CD4-positive, CD25-positive, alpha-beta regulatory T cell (primary cell): ENCODE measurements around the gene CASP8AP2. TPM values are rescaled to one million over a fixed set of nuclear protein-coding genes. Genes with fewer than 3 reads are reported as not detected.
"Not testable (repeated sequence)": the region's sequence is repeated elsewhere in the genome, so short reads cannot be mapped to it uniquely, and the experiment has no call there.

Experiments used
- ATAC-seq, 2 donors: fragments of 150-1000 bp; cut with Tn5 transposase; one replicate each; pipeline ENCODE4 v1.10.0; 2021; ENCODE audit warnings: low read depth in 2 of 2, moderate number of reproducible peaks in 2 of 2, moderate library complexity in 1 of 2
- DNase-seq, 3 donors: peaks; one replicate each; pipeline versions ENCODE4 v3.0.0 to v3.0.0-alpha.2; 2012 to 2022; ENCODE audit warnings: mixed read lengths in 1 of 3
- H3K27ac ChIP-seq: one replicate; pipeline ENCODE4 v1.7.0; 2013; ENCODE audit warnings: mild to moderate bottlenecking, low read length; ENCODE audit not compliant: insufficient read depth, poor library complexity, severe bottlenecking
- H3K27me3 ChIP-seq: one replicate; pipeline ENCODE4 v1.7.0; 2013; ENCODE audit warnings: low read length; ENCODE audit not compliant: control insufficient read depth, insufficient read depth
- H3K36me3 ChIP-seq: one replicate; pipeline ENCODE4 v1.7.0; 2013; ENCODE audit warnings: mild to moderate bottlenecking, low read length, moderate library complexity; ENCODE audit not compliant: control insufficient read depth, insufficient read depth
- H3K4me1 ChIP-seq: 2 replicates; pipeline ENCODE4 v1.7.0; 2013; ENCODE audit warnings: mild to moderate bottlenecking, low read length; ENCODE audit not compliant: insufficient read depth, control insufficient read depth, poor library complexity, severe bottlenecking
- H3K4me3 ChIP-seq: one replicate; pipeline ENCODE4 v1.7.0; 2013; ENCODE audit warnings: low read depth, mild to moderate bottlenecking, low read length, moderate library complexity
- H3K9me3 ChIP-seq, 2 experiments: 1 replicate in 1 of 2; 2 replicates in 1 of 2; pipeline ENCODE4 v1.7.0; 2013; ENCODE audit warnings: low read length in 2 of 2, mild to moderate bottlenecking in 1 of 2, moderate library complexity in 1 of 2; ENCODE audit not compliant: control insufficient read depth in 2 of 2
- H3K27ac Mint-ChIP-seq, 3 donors: one replicate each; pipeline ENCODE4 v1.8.0; 2020 to 2022; ENCODE audit warnings: mild to moderate bottlenecking in 3 of 3, mixed read lengths in 3 of 3, moderate library complexity in 2 of 3
- H3K27me3 Mint-ChIP-seq: one replicate; pipeline ENCODE4 v1.8.0; 2022; ENCODE audit warnings: mild to moderate bottlenecking, mixed read lengths
- H3K36me3 Mint-ChIP-seq: one replicate; pipeline ENCODE4 v1.8.0; 2020; ENCODE audit warnings: mixed read lengths
- H3K4me1 Mint-ChIP-seq, 4 donors: one replicate each; pipeline ENCODE4 v1.8.0; 2020 to 2022; ENCODE audit warnings: mixed read lengths in 4 of 4, mild to moderate bottlenecking in 1 of 4
- H3K4me3 Mint-ChIP-seq, 4 donors: one replicate each; pipeline ENCODE4 v1.8.0; 2020 to 2022; ENCODE audit warnings: mild to moderate bottlenecking in 4 of 4, mixed read lengths in 4 of 4, moderate library complexity in 3 of 4
- H3K9me3 Mint-ChIP-seq, 7 donors: one replicate each; pipeline ENCODE4 v1.8.0; 2020 to 2022; ENCODE audit warnings: mixed read lengths in 7 of 7, mild to moderate bottlenecking in 3 of 7, moderate library complexity in 2 of 7
- polyA plus RNA-seq, 4 donors: library from polyadenylated mRNA; unstranded; fragments of 300-500 nt; fragmentation: Illumina TruSeq; gene quantifications; one replicate each; pipeline ENCODE4 v1.2.3, GENCODE V29; 2021
- total RNA-seq: library from RNA; stranded (reverse); gene quantifications from one replicate; pipeline ENCODE4 v1.2.3, GENCODE V29; 2022

Gene CASP8AP2
- total RNA-seq (30.8 TPM), polyA plus RNA-seq (10 to 100 TPM; 48.4 to 59.2 (median 52.8) TPM)

DNA sequence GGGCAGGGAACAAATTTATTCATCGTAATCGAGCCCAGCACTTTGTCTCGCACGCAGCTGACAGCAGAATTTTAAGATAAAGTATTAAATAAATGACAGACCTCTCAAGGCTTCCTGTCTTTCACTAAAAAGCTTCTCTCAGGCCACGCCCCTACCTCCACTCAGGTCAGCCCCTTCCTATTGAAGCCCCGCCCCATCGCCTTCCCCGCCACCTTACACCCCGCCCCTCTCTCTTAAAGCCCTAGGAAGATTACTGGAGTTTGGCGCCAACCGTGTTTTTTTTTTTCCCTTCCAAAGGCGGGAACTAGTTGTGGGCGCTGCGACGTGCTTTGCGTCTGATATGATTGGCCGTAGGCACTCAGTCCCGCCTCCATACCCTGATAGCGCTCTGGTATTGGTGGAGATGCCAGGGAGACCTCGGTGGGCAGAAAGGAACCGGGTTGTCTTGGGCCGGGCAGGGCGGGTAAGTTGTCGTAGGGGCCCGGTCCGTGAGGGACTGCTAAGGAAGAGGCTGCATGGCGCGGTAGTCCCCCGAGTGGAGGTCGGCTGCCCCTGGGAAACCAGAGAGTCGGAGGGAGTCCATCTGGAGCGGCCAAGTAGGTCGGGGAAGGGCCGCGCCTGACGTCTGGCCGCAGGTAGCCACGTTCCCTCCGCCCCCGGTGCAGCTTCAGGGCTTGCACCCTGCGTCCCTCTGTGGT, at the start of gene CASP8AP2:
Gene CASP8AP2 (plus strand): TSS at position 409 of the 698 bp plus-strand sequence.
- H3K27me3 Mint-ChIP-seq, result no peaks in the 10 kb centered on the region
- H3K27ac ChIP-seq, result peak within 1 kb of the TSS; percentile 88
- DNase-seq, result peak; percentile 92 to 100 (median 96)
- H3K36me3 ChIP-seq, result peaks cover 15% of the 10 kb centered on the region
- H3K9me3 Mint-ChIP-seq, result no peaks in the 10 kb centered on the region
- H3K27ac Mint-ChIP-seq, result peak within 1 kb of the TSS; percentile 84 to 99 (median 98)
- peak within 1 kb of the TSS; percentile 94 for H3K4me3 ChIP-seq
- H3K36me3 Mint-ChIP-seq, result peaks cover 16% of the 10 kb centered on the region
- ATAC-seq, result peak; percentile 94 to 96
- no peaks in the 10 kb centered on the region for H3K9me3 ChIP-seq
- peaks cover 7 to 46% (median 30%) of the 10 kb centered on the region in 4 donors for H3K4me1 Mint-ChIP-seq
- H3K27me3 ChIP-seq, result no peaks in the 10 kb centered on the region
- peaks cover 26% of the 10 kb centered on the region for H3K4me1 ChIP-seq
- peak within 1 kb of the TSS; percentile 92 to 100 (median 98) for H3K4me3 Mint-ChIP-seq

DNA sequence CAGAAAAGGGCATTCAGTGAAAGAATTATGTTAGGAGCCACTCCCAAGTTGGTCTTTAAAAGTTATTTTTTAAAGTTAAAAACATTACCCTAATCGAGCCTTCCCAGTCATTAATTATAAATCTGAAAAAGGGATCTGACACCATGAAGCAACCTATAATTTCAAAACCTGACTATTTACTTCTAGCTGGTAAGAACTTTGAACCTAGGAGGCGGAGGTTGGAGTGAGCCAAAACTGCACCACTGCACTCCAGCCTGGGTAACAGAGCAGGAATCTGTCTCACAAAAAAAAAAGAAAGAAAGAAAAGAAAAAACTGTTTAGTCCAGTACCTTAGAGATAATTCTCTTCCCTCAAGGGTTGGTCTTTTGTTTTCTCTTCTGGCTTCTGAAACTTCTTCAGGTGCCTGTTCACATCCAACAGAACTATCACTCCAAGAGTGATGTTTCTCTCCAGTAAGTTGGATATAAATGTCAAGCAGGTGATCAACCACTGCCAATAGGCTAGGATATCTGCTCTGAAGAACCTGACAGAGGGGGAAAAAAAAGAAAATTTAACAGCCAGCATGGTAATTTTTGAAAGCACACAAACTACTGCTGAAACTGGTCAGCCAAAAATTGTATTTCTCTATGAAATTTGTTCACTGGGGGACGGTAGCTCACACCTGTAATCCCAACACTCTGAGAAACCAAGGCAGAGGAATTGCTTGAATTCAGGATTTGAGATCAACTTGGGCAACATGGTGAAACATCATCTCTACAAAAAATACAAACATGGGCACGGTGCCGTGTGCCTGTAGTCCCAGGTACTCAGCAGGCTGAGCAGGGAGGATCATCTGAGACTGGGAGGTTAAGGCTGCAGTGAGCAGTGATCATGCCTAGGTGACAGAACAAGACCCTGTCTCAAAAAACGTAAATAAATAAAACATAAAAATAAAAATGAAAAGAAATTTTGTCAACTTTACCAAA, 48.3 kb upstream of the CASP8AP2 start:
- H3K9me3 Mint-ChIP-seq, result peaks cover 0 to 5% (median 1%) of the 10 kb centered on the region in 7 donors

DNA sequence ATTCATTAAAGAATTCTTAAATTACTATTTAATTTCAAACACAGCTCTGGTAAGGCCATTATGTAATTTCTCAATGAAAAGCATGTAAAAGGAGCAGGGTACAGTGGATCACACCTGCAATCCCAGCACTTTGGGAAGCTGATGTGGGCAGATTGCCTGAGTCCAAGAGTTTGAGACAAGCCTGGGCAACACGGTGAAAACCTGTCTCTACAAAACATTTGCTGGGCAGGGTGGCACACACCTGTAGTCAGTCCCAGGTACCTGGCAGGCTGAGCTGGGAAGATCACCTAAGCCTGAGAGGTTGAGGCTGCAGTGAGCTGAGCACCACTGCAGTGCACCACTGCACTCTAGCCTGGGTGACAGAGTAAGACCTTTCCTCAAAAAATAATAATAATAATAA, 47.5 kb upstream of the CASP8AP2 start:
- Histone ChIP-seq H3K4me1 (no peaks in the 10 kb centered on the region), H3K27ac (no peak overlapping the region), H3K36me3 (peaks cover 57% of the 10 kb centered on the region), H3K27me3 (no peaks in the 10 kb centered on the region), H3K4me3 (no peak overlapping the region), H3K9me3 (no peaks in the 10 kb centered on the region)
- DNase-seq, result no peak
- Mint-ChIP-seq H3K4me1 (peaks cover 0 to 14% (median 4%) of the 10 kb centered on the region in 4 donors), H3K27me3 (no peaks in the 10 kb centered on the region), H3K4me3 (no peak overlapping the region), H3K9me3 (peaks cover 0 to 5% (median 1%) of the 10 kb centered on the region in 7 donors), H3K36me3 (peaks cover 58% of the 10 kb centered on the region), H3K27ac (no peak overlapping the region)
- no peak for ATAC-seq

More for the DNA sequence above, 48.3 kb upstream of the CASP8AP2 start:
- Mint-ChIP-seq H3K36me3 (peaks cover 55% of the 10 kb centered on the region), H3K27ac (no peak overlapping the region), H3K27me3 (no peaks in the 10 kb centered on the region), H3K4me3 (no peak overlapping the region), H3K4me1 (peaks cover 0 to 14% (median 4%) of the 10 kb centered on the region in 4 donors)
- peaks cover 54% of the 10 kb centered on the region for H3K36me3 ChIP-seq
- no peaks in the 10 kb centered on the region for H3K4me1 ChIP-seq
- H3K4me3 ChIP-seq, result no peak overlapping the region
- DNase-seq (no peak), ATAC-seq (no peak)
- H3K9me3 ChIP-seq, result no peaks in the 10 kb centered on the region
- H3K27me3 ChIP-seq, result no peaks in the 10 kb centered on the region
- no peak overlapping the region for H3K27ac ChIP-seq

DNA sequence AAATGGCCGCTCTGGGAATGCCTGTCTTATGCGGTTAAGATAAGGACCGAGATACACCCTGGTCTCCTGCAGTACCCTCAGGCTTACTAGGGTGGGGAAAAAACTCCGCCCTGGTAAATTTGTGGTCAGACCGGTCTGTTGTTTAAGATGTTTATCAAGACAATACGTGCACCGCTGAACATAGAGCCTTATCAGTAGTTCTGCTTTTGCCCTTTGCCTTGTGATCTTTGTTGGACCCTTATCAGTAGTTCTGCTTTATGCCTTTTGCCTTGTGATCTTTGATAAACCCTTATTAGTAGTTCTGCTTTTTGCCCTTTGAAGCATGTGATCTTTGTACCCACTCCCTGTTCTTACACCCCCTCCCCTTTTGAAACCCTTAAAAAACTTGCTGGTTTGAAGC, 46.4 kb upstream of the CASP8AP2 start:
- peaks cover 68% of the 10 kb centered on the region for H3K36me3 ChIP-seq
- not testable (repeated sequence) for H3K27me3 ChIP-seq, H3K4me3 Mint-ChIP-seq, H3K27me3 Mint-ChIP-seq, H3K9me3 Mint-ChIP-seq, H3K4me3 ChIP-seq, H3K4me1 ChIP-seq, H3K9me3 ChIP-seq, DNase-seq, H3K27ac ChIP-seq, ATAC-seq
- peaks cover 62% of the 10 kb centered on the region for H3K36me3 Mint-ChIP-seq
- H3K27ac Mint-ChIP-seq, result peak overlapping the region in 1 of 3 donors; percentile 78
- H3K4me1 Mint-ChIP-seq, result peaks cover 2 to 14% (median 4%) of the 10 kb centered on the region in 4 donors

DNA sequence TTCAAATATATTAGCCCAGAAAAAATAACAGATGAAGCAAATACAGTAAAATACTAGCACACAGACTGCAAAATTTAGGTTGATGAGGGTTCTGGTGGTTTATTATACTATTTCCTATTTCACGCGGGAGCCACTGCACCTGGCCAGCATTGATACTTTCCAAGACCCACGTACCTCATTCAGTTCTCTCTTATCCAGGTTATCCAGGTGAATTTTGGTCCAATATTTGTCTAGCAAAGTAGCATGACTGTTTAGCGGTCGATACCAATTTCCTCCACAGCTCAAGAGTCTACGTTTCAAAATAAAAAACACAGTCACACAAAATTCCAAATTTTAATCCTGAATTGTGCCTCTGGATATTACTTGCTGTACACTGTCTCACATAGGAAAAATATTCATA, 44.8 kb upstream of the CASP8AP2 start:
- Mint-ChIP-seq H3K27ac (no peak overlapping the region), H3K9me3 (peaks cover 0 to 5% (median 1%) of the 10 kb centered on the region in 7 donors), H3K36me3 (peaks cover 68% of the 10 kb centered on the region), H3K4me3 (no peak overlapping the region), H3K27me3 (no peaks in the 10 kb centered on the region), H3K4me1 (peaks cover 5 to 9% (median 5%) of the 10 kb centered on the region in 4 donors)
- ATAC-seq, result no peak
- DNase-seq, result no peak
- Histone ChIP-seq H3K27me3 (no peaks in the 10 kb centered on the region), H3K4me3 (no peak overlapping the region), H3K27ac (no peak overlapping the region), H3K36me3 (peaks cover 75% of the 10 kb centered on the region), H3K4me1 (no peaks in the 10 kb centered on the region), H3K9me3 (no peaks in the 10 kb centered on the region)

DNA sequence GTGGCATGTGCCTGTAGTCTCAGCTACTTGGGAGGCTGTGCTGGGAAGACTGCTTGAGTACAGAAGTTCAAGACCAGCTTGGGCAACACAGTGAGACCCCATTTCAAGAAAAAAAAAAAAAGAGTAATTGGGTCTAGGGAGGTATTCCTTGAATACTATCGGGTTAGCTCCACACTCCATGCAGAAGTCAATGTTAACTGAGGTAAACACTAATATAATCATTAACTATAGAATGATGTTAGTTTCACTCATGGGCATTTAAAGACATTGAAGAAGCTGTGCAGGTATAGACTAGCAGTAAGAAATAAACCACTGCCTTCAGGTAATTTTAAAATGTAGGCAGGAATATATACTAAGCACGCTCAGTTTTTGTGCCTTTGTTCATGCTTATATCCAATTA, 42.7 kb upstream of the CASP8AP2 start:
- ATAC-seq, result no peak
- Histone ChIP-seq H3K4me3 (no peak overlapping the region), H3K4me1 (no peaks in the 10 kb centered on the region), H3K27me3 (no peaks in the 10 kb centered on the region), H3K27ac (no peak overlapping the region), H3K9me3 (no peaks in the 10 kb centered on the region), H3K36me3 (peaks cover 75% of the 10 kb centered on the region)
- Mint-ChIP-seq H3K4me3 (no peak overlapping the region), H3K4me1 (peaks cover 5 to 9% (median 5%) of the 10 kb centered on the region in 4 donors), H3K36me3 (peaks cover 59% of the 10 kb centered on the region), H3K9me3 (peaks cover 0 to 5% (median 1%) of the 10 kb centered on the region in 7 donors), H3K27ac (no peak overlapping the region), H3K27me3 (no peaks in the 10 kb centered on the region)
- DNase-seq, result no peak

DNA sequence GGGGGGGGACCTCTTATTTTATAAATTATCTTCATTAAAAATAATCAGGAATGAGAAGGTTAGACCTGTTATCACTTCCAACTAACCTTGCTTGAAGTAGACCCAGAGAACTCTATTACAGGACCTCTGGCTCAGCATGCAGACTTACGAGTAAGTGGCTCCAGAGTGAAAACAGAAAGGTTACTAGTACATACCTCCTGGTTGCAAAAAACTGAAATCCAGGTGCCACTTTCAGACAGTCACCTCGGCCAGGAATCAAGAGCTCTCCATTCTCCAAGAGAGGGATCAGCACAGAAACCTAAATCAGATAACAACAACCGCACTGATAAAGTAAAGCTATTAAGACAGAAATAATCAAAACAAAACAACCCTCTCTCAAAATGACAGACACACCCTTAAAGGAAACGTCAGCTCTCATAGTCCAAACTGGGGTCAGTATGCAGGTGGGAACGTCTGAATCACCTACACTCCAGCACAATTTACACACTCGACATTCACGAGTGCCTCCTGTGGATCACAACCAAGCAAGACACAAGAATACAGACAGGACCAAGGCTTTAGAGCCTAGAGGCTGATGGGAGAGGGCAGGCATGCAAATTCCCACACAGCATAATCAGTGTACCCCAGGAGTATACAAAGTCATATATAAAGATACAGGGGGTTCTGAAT, 41.9 kb upstream of the CASP8AP2 start:
- peaks cover 76% of the 10 kb centered on the region for H3K36me3 ChIP-seq
- no peaks in the 10 kb centered on the region for H3K27me3 Mint-ChIP-seq
- no peak overlapping the region for H3K4me3 ChIP-seq
- DNase-seq (no peak), ATAC-seq (no peak)
- H3K36me3 Mint-ChIP-seq, result peaks cover 55% of the 10 kb centered on the region
- H3K4me3 Mint-ChIP-seq, result no peak overlapping the region
- peaks cover 5 to 9% (median 6%) of the 10 kb centered on the region in 4 donors for H3K4me1 Mint-ChIP-seq
- no peaks in the 10 kb centered on the region for H3K9me3 ChIP-seq
- peak overlapping the region in 1 of 3 donors; percentile 7 for H3K27ac Mint-ChIP-seq
- no peaks in the 10 kb centered on the region for H3K4me1 ChIP-seq
- no peaks in the 10 kb centered on the region for H3K27me3 ChIP-seq
- H3K27ac ChIP-seq, result no peak overlapping the region
- H3K9me3 Mint-ChIP-seq, result peaks cover 0 to 5% (median 1%) of the 10 kb centered on the region in 7 donors
